M059J (cell line): ENCODE data around the gene IL18RAP. TPM values are rescaled to one million over a fixed set of nuclear protein-coding genes. Genes with fewer than 3 reads are reported as not detected.

ENCODE experiments used
- DNase-seq: peaks from one replicate; pipeline ENCODE4 v3.0.0-alpha.2; 2012; ENCODE audit warnings: low read depth
- total RNA-seq: library from RNA; depleted of rRNA; stranded (reverse); fragments of >200 nt; shearing (Covaris generic); gene quantifications from 2 replicates; pipeline ENCODE4 v1.2.3, GENCODE V29; 2014

Gene IL18RAP
- total RNA-seq, 1 experiment from 2014 or later: not detected

- DNase-seq: no peak
Observed at GRCh38 chr2:102423368-102423767, 408 bp downstream of the IL18RAP start.

GRCh38 chr2:102424754-102425153 is 1.8 kb downstream of the IL18RAP start:
- no peak for DNase-seq

- DNase-seq: no peak
Observed at GRCh38 chr2:102425441-102426132, 2.6 kb downstream of the IL18RAP start.

GRCh38 chr2:102427249-102427648 is 4.3 kb downstream of the IL18RAP start:
- no peak for DNase-seq

- DNase-seq: no peak
Observed at GRCh38 chr2:102428573-102428972, 5.6 kb downstream of the IL18RAP start.

GRCh38 chr2:102432386-102432785 is 9.4 kb downstream of the IL18RAP start:
- no peak for DNase-seq

- no peak for DNase-seq
Observed at GRCh38 chr2:102433973-102434654, 11.2 kb downstream of the IL18RAP start.

GRCh38 chr2:102434655-102435381 is 11.9 kb downstream of the IL18RAP start:
- no peak for DNase-seq

GRCh38 chr2:102435741-102436140 is 12.8 kb downstream of the IL18RAP start:
- DNase-seq: no peak

GRCh38 chr2:102436323-102436722 is 13.4 kb downstream of the IL18RAP start:
- no peak for DNase-seq

GRCh38 chr2:102437122-102437521 is 14.2 kb downstream of the IL18RAP start:
- no peak for DNase-seq

GRCh38 chr2:102438111-102438510 is 15.2 kb downstream of the IL18RAP start:
- no peak for DNase-seq

- no peak for DNase-seq
Observed at GRCh38 chr2:102438578-102438977, 15.6 kb downstream of the IL18RAP start.

GRCh38 chr2:102439065-102439695 is 16.2 kb downstream of the IL18RAP start:
- DNase-seq: peak; percentile 36

- DNase-seq: peak; percentile 8
Observed at GRCh38 chr2:102442967-102443828, 20.2 kb downstream of the IL18RAP start.

GRCh38 chr2:102444233-102444632 is 21.3 kb downstream of the IL18RAP start:
- no peak for DNase-seq

- no peak for DNase-seq
Observed at GRCh38 chr2:102446936-102447335, 24.0 kb downstream of the IL18RAP start.

GRCh38 chr2:102449370-102449974 is 26.5 kb downstream of the IL18RAP start:
- peak; percentile 18 for DNase-seq

- no peak for DNase-seq
Observed at GRCh38 chr2:102451968-102452367, 29.0 kb downstream of the IL18RAP start.

- peak; percentile 2 for DNase-seq
Observed at GRCh38 chr2:102453501-102453900, 30.5 kb downstream of the IL18RAP start.
